Thyroid gland (tissue), 4 donors: ENCODE data around the gene SMIM41.

ENCODE experiments used
- CTCF ChIP-seq, 6 experiments: fragments of 200-600 bp in 3 of 6; fragments of 450-650 bp in 3 of 6; sonication (generic) in 3 of 6; IDR thresholded peaks; one replicate each; pipeline ENCODE4 v1.5.1; 2016 to 2019; ENCODE audit warnings: antibody characterized with exemption in 6 of 6, mild to moderate bottlenecking in 2 of 6, inconsistent platforms in 1 of 6, moderate library complexity in 1 of 6
- POLR2A ChIP-seq, 2 donors: fragments of 450-650 bp; IDR thresholded peaks; one replicate each; pipeline ENCODE4 v1.6.1; 2017; ENCODE audit warnings: antibody characterized with exemption in 2 of 2, mild to moderate bottlenecking in 2 of 2, moderate library complexity in 1 of 2

GRCh38 chr12:52069327-52070184, 9.9 kb upstream of the SMIM41 start, which contains the start of gene ATG101:
- TF ChIP-seq CTCF (IDR thresholded peaks at IDR 0.05) (peak; percentile 43 to 89 (median 52)), POLR2A (IDR thresholded peaks at IDR 0.05) (peak in 1 of 2 donors; percentile 67)
